Measurements from ENCODE around the gene RNF213.

Gene RNF213

DNA sequence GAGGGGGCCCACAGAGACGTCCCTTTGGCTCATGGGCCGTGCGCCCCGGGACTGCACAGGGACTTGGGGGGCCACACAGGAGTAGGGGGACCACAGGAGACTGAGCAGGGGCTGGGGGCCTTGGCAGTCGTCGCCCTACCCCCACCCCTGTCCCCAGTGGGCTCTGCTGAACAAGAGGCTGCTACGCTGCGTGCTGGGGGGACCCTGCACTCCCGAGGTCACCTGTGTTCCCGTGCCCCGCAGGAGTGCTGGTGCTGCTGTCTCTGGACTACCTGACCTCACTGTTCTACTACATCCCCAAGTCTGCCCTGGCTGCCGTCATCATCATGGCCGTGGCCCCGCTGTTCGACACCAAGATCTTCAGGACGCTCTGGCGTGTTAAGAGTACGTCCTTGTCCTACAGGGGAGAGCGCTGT lies 14.4 kb upstream of the RNF213 start:
- H3K4me3 ChIP-seq (ENCODE audit: low read depth, low read length) = no peak overlapping the region
- TF ChIP-seq, protein P1, sequence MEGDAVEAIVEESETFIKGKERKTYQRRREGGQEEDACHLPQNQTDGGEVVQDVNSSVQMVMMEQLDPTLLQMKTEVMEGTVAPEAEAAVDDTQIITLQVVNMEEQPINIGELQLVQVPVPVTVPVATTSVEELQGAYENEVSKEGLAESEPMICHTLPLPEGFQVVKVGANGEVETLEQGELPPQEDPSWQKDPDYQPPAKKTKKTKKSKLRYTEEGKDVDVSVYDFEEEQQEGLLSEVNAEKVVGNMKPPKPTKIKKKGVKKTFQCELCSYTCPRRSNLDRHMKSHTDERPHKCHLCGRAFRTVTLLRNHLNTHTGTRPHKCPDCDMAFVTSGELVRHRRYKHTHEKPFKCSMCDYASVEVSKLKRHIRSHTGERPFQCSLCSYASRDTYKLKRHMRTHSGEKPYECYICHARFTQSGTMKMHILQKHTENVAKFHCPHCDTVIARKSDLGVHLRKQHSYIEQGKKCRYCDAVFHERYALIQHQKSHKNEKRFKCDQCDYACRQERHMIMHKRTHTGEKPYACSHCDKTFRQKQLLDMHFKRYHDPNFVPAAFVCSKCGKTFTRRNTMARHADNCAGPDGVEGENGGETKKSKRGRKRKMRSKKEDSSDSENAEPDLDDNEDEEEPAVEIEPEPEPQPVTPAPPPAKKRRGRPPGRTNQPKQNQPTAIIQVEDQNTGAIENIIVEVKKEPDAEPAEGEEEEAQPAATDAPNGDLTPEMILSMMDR (IDR thresholded peaks at IDR 0.05; ENCODE audit: low read depth, low read length) = no peak

DNA sequence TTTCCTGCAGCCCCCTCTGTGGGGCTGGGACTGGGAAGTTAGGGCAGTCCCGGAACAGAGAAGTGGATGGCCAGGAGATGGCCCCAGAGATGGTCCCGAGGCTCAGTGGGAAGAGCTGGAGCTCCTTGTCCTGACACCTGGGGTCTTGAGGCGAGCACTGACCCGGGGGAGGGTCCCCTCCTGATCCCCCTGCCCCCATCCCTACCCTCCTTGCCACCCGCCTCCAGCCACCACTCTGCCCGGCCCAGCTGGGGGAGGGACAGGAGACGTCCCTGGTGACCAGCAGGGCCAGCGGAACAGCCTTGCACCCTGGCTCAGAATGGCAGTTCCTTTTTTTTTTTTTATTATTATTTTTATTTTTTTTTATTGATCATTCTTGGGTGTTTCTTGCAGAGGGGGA lies 13.9 kb upstream of the RNF213 start:
- H3K4me3 ChIP-seq (ENCODE audit: low read depth, low read length) = no peak overlapping the region
- TF ChIP-seq, protein P1 (IDR thresholded peaks at IDR 0.05; ENCODE audit: low read depth, low read length) = no peak

DNA sequence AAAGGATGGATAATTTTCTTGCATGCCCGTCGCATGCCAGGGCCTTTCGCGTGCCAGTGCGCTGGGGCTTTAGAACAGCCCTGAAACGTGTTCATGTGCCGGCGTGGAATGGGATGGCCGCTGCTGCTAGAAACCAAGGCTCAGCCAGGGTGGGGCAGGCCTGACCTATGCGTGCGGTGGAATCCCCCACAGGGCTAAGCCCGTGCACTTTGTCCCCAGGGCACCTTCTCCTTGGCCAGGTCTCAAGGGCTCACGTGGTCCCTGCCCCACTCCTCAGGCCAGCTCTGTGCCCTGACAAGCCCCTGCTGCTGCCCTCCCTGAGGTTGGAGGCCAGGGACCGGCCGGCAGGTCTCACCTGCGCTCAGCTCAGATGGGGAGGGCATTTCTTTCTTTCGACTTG lies 13.1 kb upstream of the RNF213 start:
- H3K4me3 ChIP-seq (ENCODE audit: low read depth, low read length) = no peak overlapping the region
- TF ChIP-seq, protein P1 (IDR thresholded peaks at IDR 0.05; ENCODE audit: low read depth, low read length) = no peak

DNA sequence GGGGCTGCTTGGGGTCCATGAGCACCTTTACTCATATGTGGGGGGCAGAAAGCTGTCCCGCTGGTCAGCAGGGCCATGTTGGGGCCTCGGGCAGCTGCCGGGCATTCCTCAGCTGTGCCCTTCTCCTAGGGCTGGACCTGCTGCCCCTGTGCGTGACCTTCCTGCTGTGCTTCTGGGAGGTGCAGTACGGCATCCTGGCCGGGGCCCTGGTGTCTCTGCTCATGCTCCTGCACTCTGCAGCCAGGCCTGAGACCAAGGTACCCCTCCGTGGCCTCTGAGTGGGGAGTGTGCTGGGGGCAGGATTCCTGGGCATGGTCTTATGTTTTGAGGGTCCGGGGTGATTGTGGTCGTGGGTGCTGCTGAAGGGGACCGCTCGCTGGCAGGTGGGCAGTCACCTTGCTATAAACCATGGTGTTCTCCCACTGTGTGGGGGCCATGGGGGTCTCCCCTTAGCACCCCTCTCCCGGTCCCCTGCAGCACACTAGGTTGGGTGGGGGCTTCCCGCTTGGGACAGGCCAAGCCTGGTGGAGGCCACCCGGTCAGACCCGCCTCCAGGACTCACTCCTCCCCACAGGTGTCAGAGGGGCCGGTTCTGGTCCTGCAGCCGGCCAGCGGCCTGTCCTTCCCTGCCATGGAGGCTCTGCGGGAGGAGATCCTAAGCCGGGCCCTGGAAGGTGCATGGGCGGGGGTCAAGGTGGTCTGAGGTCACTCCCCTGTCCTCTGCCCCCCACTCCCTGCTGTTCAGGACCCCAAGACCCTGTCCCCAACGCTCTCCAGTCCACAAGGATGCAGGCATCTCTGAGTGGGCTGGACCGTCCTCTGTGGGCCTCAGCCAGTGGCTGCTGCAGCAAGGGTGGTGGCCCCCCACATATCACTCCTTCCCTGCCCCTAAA lies 12.4 kb upstream of the RNF213 start:
- TF ChIP-seq, protein P1 (IDR thresholded peaks at IDR 0.05; ENCODE audit: low read depth, low read length) = no peak
- H3K4me3 ChIP-seq (ENCODE audit: low read depth, low read length) = no peak overlapping the region

DNA sequence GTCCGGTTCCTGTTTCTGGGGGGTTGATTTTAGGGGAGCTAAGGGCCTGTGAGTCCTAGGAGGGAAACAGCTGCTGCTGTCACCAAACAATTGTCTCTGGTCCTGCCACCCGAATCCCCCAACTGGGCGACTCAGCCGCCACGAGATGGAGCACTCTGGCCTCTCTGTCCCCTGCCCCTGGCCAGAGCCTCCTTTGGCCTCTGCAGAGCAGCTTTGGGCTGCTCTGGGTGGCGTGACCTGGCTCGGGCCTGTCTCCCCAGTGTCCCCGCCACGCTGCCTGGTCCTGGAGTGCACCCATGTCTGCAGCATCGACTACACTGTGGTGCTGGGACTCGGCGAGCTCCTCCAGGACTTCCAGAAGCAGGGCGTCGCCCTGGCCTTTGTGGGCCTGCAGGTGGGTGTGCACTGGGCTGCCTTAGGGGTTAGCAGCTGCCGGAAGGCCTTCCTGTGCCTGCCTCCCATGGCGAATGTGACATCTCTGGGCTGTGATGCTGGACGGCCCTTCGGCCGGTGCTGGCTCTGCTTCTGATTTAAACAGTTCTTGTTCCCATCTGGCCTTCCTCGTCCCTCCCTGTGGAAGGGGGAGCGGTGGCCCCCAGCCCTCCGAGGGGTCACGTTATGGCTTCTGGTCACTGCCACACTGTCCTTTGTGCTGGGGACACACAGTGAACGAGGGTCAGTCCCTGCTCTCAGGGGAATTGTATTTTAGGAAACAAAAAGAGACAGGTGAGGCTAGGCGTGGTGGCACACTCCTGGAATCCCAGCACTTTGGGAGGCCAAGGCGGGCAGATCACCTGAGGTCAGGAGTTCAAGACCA lies 11.6 kb upstream of the RNF213 start:
- no peak overlapping the region for H3K4me3 ChIP-seq (ENCODE audit: low read depth, low read length)
- TF ChIP-seq, protein P1 (IDR thresholded peaks at IDR 0.05; ENCODE audit: low read depth, low read length) = no peak

DNA sequence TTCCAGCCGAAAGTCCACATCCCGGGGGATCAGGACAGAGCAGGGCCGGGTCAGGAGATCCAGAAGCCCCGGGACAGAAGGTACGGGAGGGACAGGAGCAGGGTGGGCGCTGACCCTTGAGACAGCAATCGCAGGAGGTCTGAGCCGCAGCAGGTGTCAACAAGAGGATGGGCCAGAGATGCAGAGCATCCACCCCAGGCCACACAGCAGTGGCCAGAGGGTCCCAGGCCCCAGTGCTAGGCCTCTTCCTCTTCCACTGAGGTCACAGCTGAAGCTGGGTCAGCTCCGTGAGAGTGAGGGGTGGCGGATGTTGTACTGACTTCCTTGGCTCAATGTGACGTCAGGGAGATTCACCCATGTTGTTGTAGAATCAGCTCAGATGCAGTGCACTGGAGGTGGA lies 8.7 kb upstream of the RNF213 start:
- H3K4me3 ChIP-seq (ENCODE audit: low read depth, low read length) = no peak overlapping the region

More for the DNA sequence above, 8.7 kb upstream of the RNF213 start:
- TF ChIP-seq, protein P1 (IDR thresholded peaks at IDR 0.05; ENCODE audit: low read depth, low read length) = no peak
